NCI-H128 (cell line): ENCODE results near the gene BECN2.

ENCODE experiments used
- DNase-seq: peaks from one replicate; lab custom pipeline; 2025; ENCODE audit not compliant: unreplicated experiment; lab: John Stamatoyannopoulos, UW

The BECN2 gene

GRCh38 chr1:241957692-241958494 lies at the start of gene BECN2:
BECN2 (plus strand) TSS chr1:241957767; CDS start chr1:241957767, 0 bp downstream.
- no peak for DNase-seq

- no peak for DNase-seq
Measured at GRCh38 chr1:241916196-241916595, 41.4 kb upstream of the BECN2 start.

- DNase-seq: no peak
Measured at GRCh38 chr1:241917487-241917886, 40.1 kb upstream of the BECN2 start.

DNA sequence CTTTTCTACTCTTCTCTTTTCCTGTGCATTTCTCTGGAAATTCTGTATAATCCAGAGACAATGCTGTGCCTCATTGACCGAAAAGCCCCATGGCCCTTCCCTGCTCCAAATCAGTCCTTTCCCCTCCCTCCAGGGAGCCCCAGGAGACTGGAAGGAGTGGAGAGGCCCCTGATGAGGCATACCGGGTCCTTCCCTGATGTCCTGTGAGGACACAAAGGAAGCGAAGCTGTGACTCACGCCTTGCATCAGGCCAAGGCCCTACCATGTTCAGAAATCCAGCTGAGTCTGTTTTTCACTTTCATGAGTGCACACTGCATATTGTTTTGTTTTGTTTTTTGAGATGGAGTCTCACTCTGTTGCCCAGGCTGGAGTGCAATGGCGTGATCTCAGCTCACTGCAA lies 38.7 kb upstream of the BECN2 start:
- DNase-seq: no peak

- no peak for DNase-seq
Measured at GRCh38 chr1:241924080-241924808, 33.3 kb upstream of the BECN2 start.

DNA sequence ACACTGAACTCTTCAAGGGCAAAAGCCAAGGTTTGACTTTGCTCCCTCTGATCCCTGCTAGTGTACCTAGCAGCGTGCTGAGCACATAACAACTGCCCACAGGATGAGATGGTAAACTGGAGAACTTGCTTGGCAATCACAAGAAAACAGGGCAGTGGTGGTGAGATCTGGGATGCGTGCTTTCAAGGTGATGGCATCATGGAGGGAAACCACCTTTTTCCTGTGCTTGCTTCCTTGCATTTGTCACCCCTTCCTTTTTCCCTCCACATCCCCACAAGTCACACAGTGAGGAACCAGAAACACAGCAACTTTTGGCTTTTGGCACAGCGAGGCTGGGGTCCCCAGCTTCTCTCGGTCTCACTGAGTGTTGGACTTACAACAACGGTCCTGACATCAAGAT lies 31.4 kb upstream of the BECN2 start:
- DNase-seq: no peak

- DNase-seq: no peak
Measured at GRCh38 chr1:241927321-241927720, 30.2 kb upstream of the BECN2 start.

DNA sequence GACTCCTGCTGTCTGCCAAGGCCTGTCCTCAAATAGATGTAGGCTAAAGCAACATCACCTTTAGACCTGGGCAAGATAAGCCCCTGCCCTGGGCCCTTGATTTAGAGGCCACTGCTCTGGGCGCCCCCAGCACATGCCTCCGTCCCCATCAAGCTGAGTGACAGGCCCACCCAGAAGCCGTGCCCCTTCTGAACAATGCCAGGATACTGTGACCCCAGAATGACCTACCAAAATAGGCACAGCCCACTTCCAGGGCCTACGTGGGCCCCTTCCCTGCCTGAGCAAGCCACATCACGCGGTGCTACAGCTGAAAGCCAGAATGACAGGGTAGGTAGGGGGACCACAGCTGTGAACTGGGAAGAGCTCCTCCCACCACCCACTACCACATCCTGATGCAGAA lies 24.7 kb upstream of the BECN2 start:
- DNase-seq: no peak

GRCh38 chr1:241934201-241934848 lies 23.2 kb upstream of the BECN2 start:
- DNase-seq: no peak

- no peak for DNase-seq
Measured at GRCh38 chr1:241934866-241935265, 22.7 kb upstream of the BECN2 start.

DNA sequence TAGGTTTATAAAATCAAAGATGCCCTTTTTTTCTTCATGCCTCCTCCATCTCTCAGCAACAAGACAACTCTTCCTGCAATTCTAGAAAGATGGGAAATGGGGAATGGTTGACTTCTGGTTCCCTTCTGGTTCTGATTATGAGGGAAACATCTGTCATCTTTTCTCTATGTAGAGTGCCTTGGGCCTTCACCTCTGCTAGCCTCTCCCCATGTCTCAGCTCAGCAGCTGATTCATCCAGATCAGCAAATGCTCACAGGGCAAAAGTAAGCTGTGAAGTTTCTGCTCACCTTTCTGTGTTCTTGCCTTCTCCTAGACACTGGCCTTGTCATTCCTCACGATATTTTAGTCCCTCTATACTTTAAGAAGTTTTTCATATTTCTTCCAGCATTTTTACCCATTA lies 17.8 kb upstream of the BECN2 start:
- DNase-seq: no peak

DNA sequence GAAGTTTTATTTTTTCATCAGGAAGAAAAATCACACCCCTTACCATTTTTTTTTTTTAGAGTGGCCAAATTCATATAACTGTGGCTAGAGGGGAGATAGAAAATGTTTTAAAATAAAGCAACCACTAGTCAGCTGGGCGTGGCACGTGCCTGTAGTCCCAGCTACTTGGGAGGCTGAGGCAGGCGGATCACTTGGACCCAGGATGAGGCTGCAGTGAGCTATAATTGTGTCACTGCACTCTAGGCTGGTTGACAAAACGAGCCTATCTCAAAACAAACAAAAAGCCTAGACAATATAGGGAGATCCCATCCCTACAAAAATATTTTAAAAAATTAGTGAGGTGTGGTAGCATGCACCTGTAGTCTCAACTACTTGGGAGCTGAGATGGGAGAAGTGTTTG lies 14.8 kb upstream of the BECN2 start:
- DNase-seq: no peak

DNA sequence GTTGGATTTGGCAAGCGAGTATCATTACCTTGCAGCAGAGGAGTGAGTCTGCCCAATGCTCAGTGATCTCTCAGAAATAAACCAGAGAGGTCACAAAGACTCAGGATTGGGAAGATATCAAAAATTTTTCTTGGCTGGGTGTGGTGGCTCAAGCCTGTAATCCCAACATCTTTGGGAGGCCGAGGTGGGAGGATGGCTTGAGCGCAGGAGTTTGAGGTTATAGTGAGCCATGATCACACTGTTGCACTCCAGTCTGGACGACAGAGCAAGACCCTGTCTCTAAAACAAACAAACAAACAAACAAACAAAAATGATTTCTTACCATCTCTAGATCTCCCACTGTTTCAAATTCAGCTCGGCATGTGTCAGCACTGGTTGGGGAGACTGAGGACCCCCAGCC lies 13.3 kb upstream of the BECN2 start:
- no peak for DNase-seq

- no peak for DNase-seq
Measured at GRCh38 chr1:241947354-241947753, 10.2 kb upstream of the BECN2 start.

DNA sequence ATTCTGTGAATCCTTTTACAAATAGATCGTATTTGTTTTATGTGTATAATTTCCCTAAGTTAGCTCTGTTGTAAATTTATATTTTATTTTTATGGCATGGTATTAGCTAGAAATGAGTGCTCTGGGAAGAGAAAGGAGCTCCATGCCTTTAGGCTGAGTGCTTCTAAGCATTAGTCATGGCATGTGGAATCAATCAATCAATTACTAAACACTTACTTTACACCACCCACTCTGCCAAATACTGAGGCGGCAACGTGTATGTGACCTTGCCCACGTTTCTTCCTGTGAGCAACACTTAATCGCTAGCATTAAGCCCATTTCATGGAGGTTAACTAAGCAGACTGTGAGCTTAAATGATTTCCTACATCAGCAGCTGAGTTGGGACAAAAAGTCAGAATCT lies 7.2 kb upstream of the BECN2 start:
- DNase-seq: no peak

DNA sequence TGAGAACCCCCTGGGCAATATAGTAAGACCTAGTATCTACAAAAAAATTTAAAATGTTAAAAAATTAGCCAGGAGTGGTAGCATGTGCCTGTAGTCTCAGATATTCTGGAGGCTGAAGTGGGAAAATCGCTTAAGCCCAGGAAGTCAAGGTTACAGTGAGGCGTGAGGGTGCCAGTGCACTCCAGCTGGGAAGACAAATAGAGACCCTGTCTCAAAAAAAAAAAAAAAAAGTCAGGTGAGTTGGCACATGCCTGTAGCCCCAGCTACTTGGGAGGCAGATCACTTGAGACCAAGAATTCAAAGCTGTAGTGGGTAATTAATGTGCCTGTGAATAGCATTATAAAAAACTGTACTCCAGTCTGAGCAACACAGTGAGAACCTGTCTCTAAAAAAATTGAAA lies 4.6 kb downstream of the BECN2 start:
- DNase-seq: no peak

GRCh38 chr1:241963722-241964121 lies 6.2 kb downstream of the BECN2 start:
- DNase-seq: no peak

DNA sequence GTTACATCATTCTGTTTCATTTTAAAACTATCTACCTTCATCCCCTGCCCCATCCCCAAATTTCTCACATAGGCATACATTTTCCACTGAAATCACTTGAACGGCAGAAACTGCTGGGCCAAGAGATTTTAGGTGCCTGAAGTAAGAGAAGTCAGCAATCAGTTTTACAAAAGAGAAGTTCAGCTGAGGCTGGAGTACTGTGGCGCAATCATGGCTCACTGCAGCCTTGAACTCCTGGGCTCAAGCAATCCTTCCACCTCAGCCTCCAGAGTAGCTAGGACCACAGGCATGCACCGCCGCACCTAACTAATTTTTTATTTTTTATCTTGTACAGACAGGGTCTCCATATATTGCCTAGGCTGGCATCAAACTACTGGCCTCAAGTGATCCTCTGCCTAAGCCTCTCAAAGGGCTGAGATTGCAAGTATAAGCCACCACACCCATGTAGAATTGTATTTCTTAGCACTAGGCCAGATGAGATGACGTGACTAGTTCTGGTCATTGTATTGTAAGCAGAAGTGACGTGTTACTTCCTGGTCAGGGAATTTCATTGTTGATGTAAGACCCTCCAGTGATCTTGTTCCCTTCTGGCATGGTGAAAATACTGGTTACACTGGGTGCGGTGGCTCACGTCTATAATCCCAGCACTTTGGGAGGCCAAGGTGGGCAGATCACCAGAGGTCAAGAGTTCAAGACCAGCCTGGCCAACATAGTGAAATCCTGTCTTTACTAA lies 7.1 kb downstream of the BECN2 start:
- DNase-seq: no peak

- no peak for DNase-seq
Measured at GRCh38 chr1:241968611-241969010, 11.0 kb downstream of the BECN2 start.

- DNase-seq: no peak
Measured at GRCh38 chr1:241972703-241973369, 15.3 kb downstream of the BECN2 start.

- DNase-seq: no peak
Measured at GRCh38 chr1:241976229-241976628, 18.7 kb downstream of the BECN2 start.
